Esophagus muscularis mucosa (tissue), 4 donors: ENCODE data around the gene PRRG1. TPM values are rescaled to one million over a fixed set of nuclear protein-coding genes. Genes with fewer than 3 reads are reported as not detected.
"Not testable (repeated sequence)": the region's sequence is repeated elsewhere in the genome, so short reads cannot be mapped to it uniquely, and the experiment has no call there.

ENCODE experiments used
- DNase-seq: peaks from one replicate; pipeline ENCODE4 v3.0.0-alpha.2; 2017; ENCODE audit errors: extremely low spot score
- H3K27ac ChIP-seq, 4 donors: fragments of 200-600 bp; sonication (generic); replicated peaks in 1 of 4; 1 replicate in 3 of 4; 2 replicates in 1 of 4; pipeline ENCODE4 v1.5.1; 2016 to 2019; ENCODE audit warnings: mild to moderate bottlenecking in 1 of 4
- H3K27me3 ChIP-seq, 4 donors: fragments of 200-600 bp; sonication (generic); one replicate each; pipeline versions ENCODE4 v1.5.1 to v1.6.0; 2016 to 2019
- H3K36me3 ChIP-seq, 4 donors: fragments of 200-600 bp; sonication (generic); one replicate each; pipeline ENCODE4 v1.5.1; 2016 to 2019
- H3K4me1 ChIP-seq, 4 donors: fragments of 200-600 bp; sonication (generic); one replicate each; pipeline ENCODE4 v1.5.1; 2016 to 2019
- H3K4me3 ChIP-seq, 4 donors: fragments of 200-600 bp; sonication (generic); 1 replicate in 2 of 4; 2 replicates in 2 of 4; pipeline ENCODE4 v1.5.1; 2016 to 2019; ENCODE audit warnings: mild to moderate bottlenecking in 4 of 4, moderate library complexity in 1 of 4
- H3K9me3 ChIP-seq, 4 donors: fragments of 200-600 bp; sonication (generic); 1 replicate in 3 of 4; 2 replicates in 1 of 4; pipeline ENCODE4 v1.5.1; 2016 to 2019
- CTCF ChIP-seq, 3 experiments: fragments of 200-600 bp in 2 of 3; fragments of 450-650 bp in 1 of 3; sonication (generic) in 2 of 3; IDR thresholded peaks; one replicate each; pipeline ENCODE4 v1.5.1; 2017 to 2019; ENCODE audit warnings: antibody characterized with exemption in 3 of 3, mild to moderate bottlenecking in 2 of 3, moderate library complexity in 1 of 3
- EP300 ChIP-seq: sonication (generic); formaldehyde crosslinking; IDR thresholded peaks from one replicate; pipeline ENCODE4 v1.6.1; 2017; ENCODE audit warnings: antibody characterized with exemption
- POLR2A ChIP-seq: fragments of 450-650 bp; IDR thresholded peaks from one replicate; pipeline ENCODE4 v1.6.1; 2017; ENCODE audit warnings: antibody characterized with exemption, moderate library complexity, mild to moderate bottlenecking, low read depth
- POLR2AphosphoS5 ChIP-seq, 2 donors: sonication (generic); formaldehyde crosslinking; IDR thresholded peaks; one replicate each; pipeline ENCODE4 v1.6.1; 2017; ENCODE audit warnings: antibody characterized with exemption in 2 of 2
- WGBS: methylation state at CpG from one replicate; pipeline ENCODE4 v1.1.5; 2018; 5-methylcytosine and 5-hydroxymethylcytosine counted together
- intact Hi-C: fragments of 100-400 bp; cut with DNase I; formaldehyde crosslinking; loops from one replicate; pipeline ENCODE4 v1.15.1; 2023
- total RNA-seq, 4 donors: library from RNA; depleted of rRNA; stranded (reverse); fragments of >200 nt; gene quantifications; one replicate each; pipeline versions ENCODE4 v1.1.0 to v1.2.1, GENCODE V29; 2016

Gene PRRG1
- total RNA-seq, 4 donors from 2014 or later, result 4.5 to 7.1 (median 5.1) TPM

GRCh38 chrX:37455381-37455780, 106.2 kb downstream of the PRRG1 start:
- Histone ChIP-seq H3K4me3 (no peak overlapping the region), H3K4me1 (no peaks in the 10 kb centered on the region), H3K27ac (no peak overlapping the region), H3K9me3 (no peaks in the 10 kb centered on the region), H3K27me3 (no peaks in the 10 kb centered on the region), H3K36me3 (no peaks in the 10 kb centered on the region)
- intact Hi-C loops, result no loop called here
- DNase-seq, result no peak
- WGBS, result 65% methylated on average over 1 of the region's 1 CpG
- TF ChIP-seq POLR2A (no peak), CTCF (IDR thresholded peaks at IDR 0.05) (no peak), EP300 (no peak), POLR2AphosphoS5 (IDR thresholded peaks at IDR 0.05) (no peak)

GRCh38 chrX:37460285-37460684, 111.1 kb downstream of the PRRG1 start:
- H3K4me3 ChIP-seq, H3K9me3 ChIP-seq, DNase-seq, intact Hi-C loops, H3K27me3 ChIP-seq, H3K27ac ChIP-seq, H3K36me3 ChIP-seq, H3K4me1 ChIP-seq: not testable (repeated sequence)
- WGBS, result 89% methylated on average over 5 of the region's 5 CpGs

DNA sequence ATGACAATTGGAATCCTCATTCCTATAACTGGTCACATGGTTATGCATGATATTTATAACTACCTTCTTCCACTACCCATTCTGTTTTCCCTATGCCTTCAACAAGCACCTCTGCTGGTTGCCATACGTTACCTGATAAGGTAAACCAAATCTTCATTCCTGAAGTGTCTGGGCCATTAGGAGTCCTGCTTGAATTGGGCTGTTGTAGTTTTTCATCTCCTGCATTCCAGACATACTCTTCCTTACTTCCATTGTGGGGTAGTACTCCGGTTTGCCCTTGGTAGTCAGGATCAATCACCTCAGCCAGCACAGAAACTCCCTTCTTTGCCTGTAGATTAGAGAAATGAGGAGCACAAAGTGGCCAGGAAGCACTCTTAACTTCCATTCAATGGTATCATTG, 113.2 kb downstream of the PRRG1 start:
- Histone ChIP-seq H3K27me3 (no peaks in the 10 kb centered on the region), H3K4me1 (no peaks in the 10 kb centered on the region), H3K9me3 (no peaks in the 10 kb centered on the region), H3K36me3 (no peaks in the 10 kb centered on the region), H3K4me3 (no peak overlapping the region), H3K27ac (no peak overlapping the region)
- 89% methylated on average over 2 of the region's 2 CpGs for WGBS
- TF ChIP-seq POLR2AphosphoS5 (IDR thresholded peaks at IDR 0.05) (no peak), EP300 (no peak), CTCF (IDR thresholded peaks at IDR 0.05) (no peak), POLR2A (no peak)
- DNase-seq, result no peak
- intact Hi-C loops, result no loop called here

DNA sequence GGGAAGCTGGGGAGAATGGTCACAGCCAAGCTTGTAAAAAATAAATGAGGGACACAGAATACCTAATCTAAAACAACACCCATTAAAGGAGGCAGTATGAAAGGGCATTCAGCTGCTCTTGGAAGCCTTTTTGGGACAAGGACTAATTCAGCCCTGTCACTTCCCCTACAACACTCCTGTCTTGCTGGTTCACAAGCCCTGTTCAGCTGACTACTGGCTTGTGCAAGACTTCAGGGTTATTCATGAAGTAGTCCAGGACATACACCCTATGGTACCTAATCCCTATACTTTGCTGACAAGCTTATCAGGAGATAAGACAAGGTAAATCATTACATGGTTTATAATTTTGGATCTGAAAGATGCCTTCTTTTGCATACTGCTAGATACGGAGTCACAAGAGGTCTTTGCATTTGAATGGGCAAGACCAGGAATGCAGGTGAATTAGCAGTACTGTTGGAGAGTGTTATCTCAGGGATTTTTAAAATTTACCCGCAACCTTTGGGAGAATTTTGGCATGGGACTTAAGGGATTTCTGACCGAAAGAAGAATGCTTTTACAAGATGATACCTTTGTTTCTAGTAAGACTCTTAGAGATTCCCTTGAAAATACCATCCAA, 119.1 kb downstream of the PRRG1 start:
- 72% methylated on average over 3 of the region's 3 CpGs for WGBS
- no peak for DNase-seq
- no peak overlapping the region for H3K27ac ChIP-seq
- TF ChIP-seq POLR2AphosphoS5 (IDR thresholded peaks at IDR 0.05) (no peak), EP300 (no peak), CTCF (IDR thresholded peaks at IDR 0.05) (no peak), POLR2A (no peak)
- no peaks in the 10 kb centered on the region for H3K36me3 ChIP-seq
- no peak overlapping the region for H3K4me3 ChIP-seq
- H3K27me3 ChIP-seq, result no peaks in the 10 kb centered on the region
- intact Hi-C loops, result no loop called here
- no peaks in the 10 kb centered on the region for H3K9me3 ChIP-seq
- H3K4me1 ChIP-seq, result no peaks in the 10 kb centered on the region

DNA sequence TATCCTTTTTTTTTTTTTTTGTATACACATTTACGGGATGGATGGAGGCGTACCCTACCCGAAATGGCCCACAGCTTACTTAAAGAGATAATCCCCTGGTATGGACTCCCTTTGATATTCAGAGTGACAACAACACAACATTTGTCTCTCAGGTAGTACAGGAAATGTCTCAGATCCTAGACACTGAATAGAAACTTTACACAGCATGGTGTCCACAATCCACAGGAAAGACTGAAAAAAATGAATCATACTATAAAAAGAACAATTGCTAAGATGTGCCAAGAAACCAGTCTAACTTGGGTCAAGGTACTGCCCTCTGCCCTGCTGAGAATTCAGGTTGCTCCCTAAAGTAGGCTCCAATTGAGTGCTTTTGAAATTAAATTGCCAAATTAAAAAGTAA, 121.5 kb downstream of the PRRG1 start:
- no peak overlapping the region for H3K4me3 ChIP-seq
- no peaks in the 10 kb centered on the region for H3K4me1 ChIP-seq
- intact Hi-C loops, result no loop called here
- WGBS, result 92% methylated on average over 3 of the region's 3 CpGs
- no peak overlapping the region for H3K27ac ChIP-seq
- TF ChIP-seq EP300 (no peak), POLR2A (no peak), CTCF (IDR thresholded peaks at IDR 0.05) (no peak), POLR2AphosphoS5 (IDR thresholded peaks at IDR 0.05) (no peak)
- DNase-seq, result no peak
- no peaks in the 10 kb centered on the region for H3K36me3 ChIP-seq
- H3K27me3 ChIP-seq, result no peaks in the 10 kb centered on the region
- H3K9me3 ChIP-seq, result no peaks in the 10 kb centered on the region
